Raji (cell line): ENCODE results near the gene MYO18B.

Experiments
- POLR2A ChIP-seq: IDR thresholded peaks from 2 replicates; pipeline ENCODE4 v1.6.1; 2011; ENCODE audit warnings: low read depth, low read length, control low read depth; ENCODE audit not compliant: insufficient read depth

The MYO18B gene

DNA sequence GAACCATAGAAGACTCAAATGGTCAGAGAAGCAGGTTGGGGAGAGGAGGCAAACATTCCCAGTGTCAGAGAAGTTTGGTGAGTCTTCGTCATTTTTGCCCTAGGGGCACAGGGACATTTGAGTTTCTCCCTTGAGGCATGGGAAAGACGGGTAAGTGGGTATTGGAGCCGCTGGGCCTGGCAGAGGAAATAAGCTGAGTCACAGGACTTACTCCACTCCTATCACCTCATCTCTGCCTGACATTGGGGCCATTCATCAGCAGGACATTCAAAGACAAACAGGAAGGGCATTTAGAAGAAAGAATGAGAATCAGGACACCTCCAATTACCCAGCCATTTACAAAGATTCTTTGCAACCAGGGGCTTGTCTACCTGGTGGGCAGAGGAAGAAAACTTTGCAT lies 326.6 kb downstream of the MYO18B start:
- TF ChIP-seq POLR2A: no peak

DNA sequence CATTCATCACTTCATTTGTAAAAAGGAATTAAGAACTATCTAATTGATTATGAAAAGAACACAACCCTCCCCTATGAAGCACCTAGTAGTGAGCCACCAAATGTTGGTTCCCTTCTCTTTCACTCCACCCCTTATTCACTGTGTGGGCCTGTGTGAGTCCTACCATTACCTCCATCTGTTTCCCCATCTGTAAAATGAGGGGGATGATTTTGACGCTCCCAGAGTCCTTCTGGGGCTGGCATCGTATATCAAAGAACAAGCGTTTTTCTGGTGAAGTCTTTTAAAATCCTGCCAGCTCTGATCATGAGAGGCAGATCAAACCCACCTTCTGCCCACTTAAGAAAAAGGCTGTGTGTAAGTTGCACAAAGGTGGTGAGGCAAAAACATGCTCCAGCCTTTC lies 330.6 kb downstream of the MYO18B start:
- no peak for TF ChIP-seq POLR2A

DNA sequence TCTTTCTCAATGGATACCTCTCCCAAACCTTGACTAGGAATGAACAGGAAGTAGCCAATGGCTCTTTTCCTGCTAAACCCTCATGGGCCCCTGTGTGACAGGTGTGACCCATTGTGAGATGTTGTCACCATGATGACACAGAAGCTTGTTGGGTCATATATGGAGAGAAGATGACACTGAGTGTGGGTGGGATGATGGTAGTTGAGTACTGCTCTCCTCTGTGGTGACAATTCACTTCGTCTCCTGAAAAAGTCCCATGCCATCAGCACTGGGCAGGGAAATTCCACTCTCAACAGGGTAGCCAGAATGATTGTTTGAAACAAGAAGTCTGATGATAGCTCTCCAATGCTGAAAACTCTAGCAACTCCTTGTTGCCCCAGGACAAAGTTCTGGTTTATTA lies 333.3 kb downstream of the MYO18B start:
- no peak for TF ChIP-seq POLR2A

DNA sequence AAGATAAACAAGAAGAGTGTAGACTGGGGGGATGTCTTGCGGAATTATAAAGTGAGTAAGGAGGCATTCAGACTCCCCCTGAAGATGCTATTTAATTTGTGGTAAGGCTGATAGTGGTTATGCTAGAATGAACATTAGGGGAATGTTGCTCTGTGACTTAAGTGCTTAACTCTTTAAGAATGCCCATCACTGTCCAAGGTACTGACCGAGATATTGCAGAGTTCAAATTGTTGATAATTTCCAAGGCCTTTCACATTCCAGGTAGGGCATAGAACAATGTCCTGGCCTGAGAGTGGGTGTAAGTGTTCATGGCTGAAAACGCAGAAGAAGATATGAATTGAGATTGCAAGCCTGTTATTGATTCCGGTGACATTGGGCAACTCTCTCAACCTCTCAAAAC lies 337.0 kb downstream of the MYO18B start:
- TF ChIP-seq POLR2A: no peak
